ENCODE data around the gene LTF. TPM values are rescaled to one million over a fixed set of nuclear protein-coding genes. Genes with fewer than 3 reads are reported as not detected.
"Not testable (repeated sequence)": the region's sequence is repeated elsewhere in the genome, so short reads cannot be mapped to it uniquely, and the experiment has no call there.

Gene LTF
- total RNA-seq, 4 donors from 2014 or later = 0.14 to 3.3 TPM; not detected in 2

DNA sequence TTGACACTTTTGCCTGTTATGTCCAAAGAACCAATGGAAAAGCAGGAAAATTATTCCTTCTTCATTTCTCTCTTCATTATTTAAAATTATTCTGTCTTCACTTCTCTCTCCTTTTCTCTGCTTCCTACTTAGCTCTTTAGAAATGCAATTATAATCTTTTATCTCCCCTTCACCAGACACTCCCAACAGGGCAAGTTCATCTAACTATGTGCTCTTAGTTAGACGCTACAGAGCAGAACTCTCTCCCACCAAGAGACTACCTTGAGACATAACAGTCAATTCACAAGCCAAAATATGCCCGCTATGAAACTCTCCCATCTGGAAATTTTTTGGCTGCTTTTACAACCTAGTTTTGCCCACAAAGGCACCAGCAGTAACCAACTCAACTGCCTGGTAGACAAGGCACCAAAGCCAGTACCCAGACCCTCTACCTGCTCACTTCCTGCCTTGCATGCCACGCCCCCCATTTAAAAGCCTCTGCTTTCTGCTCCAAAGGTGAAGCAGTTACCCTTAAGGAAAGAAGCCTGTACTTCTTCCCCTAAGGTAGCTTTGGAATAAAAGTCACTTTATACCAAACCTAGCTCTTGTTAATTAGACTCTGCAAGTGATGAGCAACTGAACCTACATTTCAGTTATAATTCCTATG, 29.5 kb downstream of the LTF start:
- TF ChIP-seq POLR2AphosphoS5 (IDR thresholded peaks at IDR 0.05) (no peak), POLR2A (IDR thresholded peaks at IDR 0.05) (no peak), EP300 (IDR thresholded peaks at IDR 0.05; ENCODE audit: low read depth) (no peak)
- TF ChIP-seq, protein P1, sequence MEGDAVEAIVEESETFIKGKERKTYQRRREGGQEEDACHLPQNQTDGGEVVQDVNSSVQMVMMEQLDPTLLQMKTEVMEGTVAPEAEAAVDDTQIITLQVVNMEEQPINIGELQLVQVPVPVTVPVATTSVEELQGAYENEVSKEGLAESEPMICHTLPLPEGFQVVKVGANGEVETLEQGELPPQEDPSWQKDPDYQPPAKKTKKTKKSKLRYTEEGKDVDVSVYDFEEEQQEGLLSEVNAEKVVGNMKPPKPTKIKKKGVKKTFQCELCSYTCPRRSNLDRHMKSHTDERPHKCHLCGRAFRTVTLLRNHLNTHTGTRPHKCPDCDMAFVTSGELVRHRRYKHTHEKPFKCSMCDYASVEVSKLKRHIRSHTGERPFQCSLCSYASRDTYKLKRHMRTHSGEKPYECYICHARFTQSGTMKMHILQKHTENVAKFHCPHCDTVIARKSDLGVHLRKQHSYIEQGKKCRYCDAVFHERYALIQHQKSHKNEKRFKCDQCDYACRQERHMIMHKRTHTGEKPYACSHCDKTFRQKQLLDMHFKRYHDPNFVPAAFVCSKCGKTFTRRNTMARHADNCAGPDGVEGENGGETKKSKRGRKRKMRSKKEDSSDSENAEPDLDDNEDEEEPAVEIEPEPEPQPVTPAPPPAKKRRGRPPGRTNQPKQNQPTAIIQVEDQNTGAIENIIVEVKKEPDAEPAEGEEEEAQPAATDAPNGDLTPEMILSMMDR (IDR thresholded peaks at IDR 0.05) = no peak
- Histone ChIP-seq H3K36me3 (no peaks in the 10 kb centered on the region), H3K4me3 (no peak overlapping the region), H3K9me3 (no peaks in the 10 kb centered on the region), H3K27me3 (no peaks in the 10 kb centered on the region), H3K4me1 (peaks cover 0 to 5% (median 3%) of the 10 kb centered on the region in 4 donors), H3K27ac (no peak overlapping the region)
- 78 to 93% methylated on average over 2 to 3 of the region's 3 CpGs for WGBS, 2 donors (ENCODE audit: low coverage in 1 of 2)
- intact Hi-C loops (cut with DNase I; ENCODE audit: low total_unique reads) = no loop called here
- DNase-seq = no peak
- in situ Hi-C loops (cut with MboI; ENCODE audit: low pct_ligation_motif_present in 1 of 4, low pct_unique_long_range_greater_than_20kb in 1 of 4, low sequenced_read_pairs in 3 of 4) = loop anchor here in 1 of 4 donors (25.0 kb wide), 1 partner anchor 673 kb away; no protein-coding TSS in a partner anchor

DNA sequence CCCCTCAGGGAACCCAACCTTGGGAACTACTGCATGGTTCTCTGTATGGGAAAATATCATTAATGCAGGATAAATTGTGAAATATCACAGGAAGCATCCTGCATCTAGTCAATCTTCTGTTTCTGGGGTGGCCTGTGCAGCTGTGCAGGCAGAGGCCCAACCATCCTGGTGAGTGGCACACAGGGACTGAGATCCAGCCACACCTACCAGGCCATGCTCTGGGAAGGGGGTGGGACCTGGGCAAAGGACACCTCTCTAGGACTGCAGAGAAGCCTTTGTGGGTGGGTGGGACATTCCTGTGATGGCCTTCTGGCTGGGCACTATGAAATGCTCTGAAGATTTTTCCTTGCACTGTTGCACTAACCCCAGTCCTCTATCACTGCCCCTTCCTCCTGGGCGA, 30.9 kb downstream of the LTF start:
- H3K27me3 ChIP-seq = no peaks in the 10 kb centered on the region
- TF ChIP-seq EP300 (IDR thresholded peaks at IDR 0.05; ENCODE audit: low read depth) = no peak
- TF ChIP-seq POLR2AphosphoS5 (IDR thresholded peaks at IDR 0.05) = no peak
- TF ChIP-seq, protein P1 (IDR thresholded peaks at IDR 0.05) = no peak
- no peak for TF ChIP-seq POLR2A (IDR thresholded peaks at IDR 0.05)
- in situ Hi-C loops (cut with MboI; ENCODE audit: low pct_ligation_motif_present in 1 of 4, low pct_unique_long_range_greater_than_20kb in 1 of 4, low sequenced_read_pairs in 3 of 4) (loop anchor here in 1 of 4 donors (25.0 kb wide), 1 partner anchor 672 kb away; no protein-coding TSS in a partner anchor), intact Hi-C loops (cut with DNase I; ENCODE audit: low total_unique reads) (no loop called here)
- no peak overlapping the region for H3K4me3 ChIP-seq
- no peak for DNase-seq
- no peaks in the 10 kb centered on the region for H3K9me3 ChIP-seq
- no peaks in the 10 kb centered on the region for H3K36me3 ChIP-seq
- WGBS, 2 donors (ENCODE audit: low coverage in 1 of 2) = 57 to 89% methylated on average over 1 of the region's 1 CpG
- H3K4me1 ChIP-seq = peaks cover 0 to 7% (median 5%) of the 10 kb centered on the region in 4 donors
- no peak overlapping the region for H3K27ac ChIP-seq

DNA sequence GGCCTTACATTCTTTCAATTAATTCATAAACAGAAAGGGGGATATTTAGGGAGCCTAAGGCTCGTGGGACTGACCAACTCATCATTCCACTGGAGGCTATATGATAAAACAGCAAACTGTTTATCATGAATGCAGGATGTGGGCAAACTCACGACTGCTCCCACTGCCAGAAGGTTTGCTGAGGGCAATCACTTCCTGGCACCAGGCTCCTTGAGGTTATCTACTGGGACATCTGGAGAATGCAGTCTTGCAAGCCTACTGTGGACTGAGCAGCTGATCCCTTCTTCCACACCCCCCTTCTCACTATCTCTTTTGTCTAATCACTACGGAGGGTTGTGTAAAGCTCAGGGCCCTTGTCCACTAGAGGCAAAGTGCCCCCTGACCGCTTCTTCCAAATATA, 31.6 kb downstream of the LTF start:
- WGBS, 2 donors (ENCODE audit: low coverage in 1 of 2) = 73 to 100% methylated on average over 1 to 4 of the region's 4 CpGs
- H3K27me3 ChIP-seq; intact Hi-C loops (cut with DNase I; ENCODE audit: low total_unique reads); H3K4me3 ChIP-seq; H3K27ac ChIP-seq; H3K9me3 ChIP-seq; DNase-seq; H3K36me3 ChIP-seq: not testable (repeated sequence)
- in situ Hi-C loops (cut with MboI; ENCODE audit: low pct_ligation_motif_present in 1 of 4, low pct_unique_long_range_greater_than_20kb in 1 of 4, low sequenced_read_pairs in 3 of 4) = loop anchor here in 1 of 4 donors (25.0 kb wide), 1 partner anchor 671 kb away; no protein-coding TSS in a partner anchor
- H3K4me1 ChIP-seq = peaks cover 0 to 14% (median 10%) of the 10 kb centered on the region in 4 donors

DNA sequence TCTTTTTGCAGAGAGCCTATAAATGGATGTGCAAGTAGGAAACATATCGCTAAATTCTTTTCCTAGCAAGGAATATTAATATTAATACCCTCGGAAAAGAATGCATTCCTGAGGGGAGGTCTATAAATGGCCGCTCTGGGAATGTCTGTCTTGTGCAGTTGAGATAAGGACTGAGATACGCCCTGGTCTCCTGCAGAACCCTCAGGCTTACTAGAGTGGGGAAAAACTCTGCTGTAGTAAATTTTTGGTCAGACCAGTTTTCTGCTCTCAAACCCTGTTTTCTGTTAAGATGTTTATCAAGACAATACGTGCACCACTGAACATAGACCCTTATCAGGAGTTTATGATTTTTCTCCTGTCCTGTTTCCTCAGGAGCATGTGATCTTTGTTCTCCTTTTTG, 32.8 kb downstream of the LTF start:
- in situ Hi-C loops (cut with MboI; ENCODE audit: low pct_ligation_motif_present in 1 of 4, low pct_unique_long_range_greater_than_20kb in 1 of 4, low sequenced_read_pairs in 3 of 4) = loop anchor here in 1 of 4 donors (25.0 kb wide), 1 partner anchor 670 kb away; no protein-coding TSS in a partner anchor

DNA sequence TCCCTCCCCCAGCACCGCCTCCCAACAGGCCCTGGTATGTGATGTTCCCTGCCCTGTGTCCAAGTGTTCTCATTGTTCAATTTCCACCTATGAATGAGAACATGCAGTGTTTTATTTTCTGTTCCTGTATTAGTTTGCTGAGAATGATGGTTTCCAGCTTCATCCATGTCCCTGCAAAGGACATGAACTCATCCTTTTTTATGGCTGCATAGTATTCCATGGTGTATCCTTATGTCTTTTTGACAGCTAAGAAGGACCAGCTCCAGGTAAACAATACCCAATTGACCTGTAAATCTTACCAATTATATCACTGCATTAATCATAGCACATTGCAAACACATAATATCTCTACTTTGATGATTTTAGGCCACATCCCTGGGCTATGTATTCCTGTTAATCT, 33.8 kb downstream of the LTF start:
- intact Hi-C loops (cut with DNase I; ENCODE audit: low total_unique reads) = not testable (repeated sequence)
- peaks cover 0 to 20% (median 11%) of the 10 kb centered on the region in 4 donors for H3K4me1 ChIP-seq
- WGBS, 2 donors (ENCODE audit: low coverage in 1 of 2) = 100% methylated on average over 1 of the region's 1 CpG

More for the DNA sequence above, 32.8 kb downstream of the LTF start:
- intact Hi-C loops (cut with DNase I; ENCODE audit: low total_unique reads); DNase-seq; H3K27me3 ChIP-seq; H3K36me3 ChIP-seq; H3K9me3 ChIP-seq; H3K27ac ChIP-seq; H3K4me3 ChIP-seq: not testable (repeated sequence)
- WGBS, 2 donors (ENCODE audit: low coverage in 1 of 2) = 92 to 96% methylated on average over 4 to 5 of the region's 5 CpGs
- H3K4me1 ChIP-seq = peaks cover 0 to 16% (median 11%) of the 10 kb centered on the region in 4 donors

More for the DNA sequence above, 33.8 kb downstream of the LTF start:
- H3K27ac ChIP-seq, H3K27me3 ChIP-seq, H3K9me3 ChIP-seq, DNase-seq, H3K36me3 ChIP-seq, H3K4me3 ChIP-seq: not testable (repeated sequence)
- in situ Hi-C loops (cut with MboI; ENCODE audit: low pct_ligation_motif_present in 1 of 4, low pct_unique_long_range_greater_than_20kb in 1 of 4, low sequenced_read_pairs in 3 of 4) = loop anchor here in 1 of 4 donors (25.0 kb wide), 1 partner anchor 669 kb away; no protein-coding TSS in a partner anchor
